NB4 (cell line): ENCODE results near the gene DERA.

Experiments
- DNase-seq: peaks from one replicate; pipeline ENCODE4 v3.0.0; 2010; ENCODE audit warnings: low read depth
- H3K4me3 ChIP-seq: one replicate; pipeline ENCODE4 v1.5.1; 2011; ENCODE audit warnings: mild to moderate bottlenecking, low read depth, low read length, moderate library complexity
- MAX ChIP-seq: IDR thresholded peaks from 2 replicates; pipeline ENCODE4 v1.6.1; 2011; ENCODE audit warnings: low read depth, low read length
- MYC ChIP-seq: IDR thresholded peaks from 2 replicates; pipeline ENCODE4 v1.6.1; 2011; ENCODE audit warnings: low read depth, low read length
- POLR2A ChIP-seq: IDR thresholded peaks from 2 replicates; pipeline ENCODE4 v1.6.1; 2011; ENCODE audit warnings: mild to moderate bottlenecking; ENCODE audit not compliant: insufficient read length; ENCODE audit errors: extremely low read depth
- TF ChIP-seq, protein P1 (sequence below): IDR thresholded peaks from one replicate; pipeline ENCODE4 v1.5.1; 2012; ENCODE audit warnings: low read depth, low read length

The DERA gene

GRCh38 chr12:16021026-16021425, 109.9 kb downstream of the DERA start:
- H3K4me3 ChIP-seq = no peak overlapping the region
- DNase-seq = no peak
- TF ChIP-seq, protein P1, sequence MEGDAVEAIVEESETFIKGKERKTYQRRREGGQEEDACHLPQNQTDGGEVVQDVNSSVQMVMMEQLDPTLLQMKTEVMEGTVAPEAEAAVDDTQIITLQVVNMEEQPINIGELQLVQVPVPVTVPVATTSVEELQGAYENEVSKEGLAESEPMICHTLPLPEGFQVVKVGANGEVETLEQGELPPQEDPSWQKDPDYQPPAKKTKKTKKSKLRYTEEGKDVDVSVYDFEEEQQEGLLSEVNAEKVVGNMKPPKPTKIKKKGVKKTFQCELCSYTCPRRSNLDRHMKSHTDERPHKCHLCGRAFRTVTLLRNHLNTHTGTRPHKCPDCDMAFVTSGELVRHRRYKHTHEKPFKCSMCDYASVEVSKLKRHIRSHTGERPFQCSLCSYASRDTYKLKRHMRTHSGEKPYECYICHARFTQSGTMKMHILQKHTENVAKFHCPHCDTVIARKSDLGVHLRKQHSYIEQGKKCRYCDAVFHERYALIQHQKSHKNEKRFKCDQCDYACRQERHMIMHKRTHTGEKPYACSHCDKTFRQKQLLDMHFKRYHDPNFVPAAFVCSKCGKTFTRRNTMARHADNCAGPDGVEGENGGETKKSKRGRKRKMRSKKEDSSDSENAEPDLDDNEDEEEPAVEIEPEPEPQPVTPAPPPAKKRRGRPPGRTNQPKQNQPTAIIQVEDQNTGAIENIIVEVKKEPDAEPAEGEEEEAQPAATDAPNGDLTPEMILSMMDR = no peak
- TF ChIP-seq MYC (no peak), MAX (no peak), POLR2A (no peak)

GRCh38 chr12:16021676-16022075, 110.5 kb downstream of the DERA start:
- no peak overlapping the region for H3K4me3 ChIP-seq
- TF ChIP-seq MAX (no peak), POLR2A (no peak), MYC (no peak)
- TF ChIP-seq, protein P1 = no peak
- DNase-seq = no peak

DNA sequence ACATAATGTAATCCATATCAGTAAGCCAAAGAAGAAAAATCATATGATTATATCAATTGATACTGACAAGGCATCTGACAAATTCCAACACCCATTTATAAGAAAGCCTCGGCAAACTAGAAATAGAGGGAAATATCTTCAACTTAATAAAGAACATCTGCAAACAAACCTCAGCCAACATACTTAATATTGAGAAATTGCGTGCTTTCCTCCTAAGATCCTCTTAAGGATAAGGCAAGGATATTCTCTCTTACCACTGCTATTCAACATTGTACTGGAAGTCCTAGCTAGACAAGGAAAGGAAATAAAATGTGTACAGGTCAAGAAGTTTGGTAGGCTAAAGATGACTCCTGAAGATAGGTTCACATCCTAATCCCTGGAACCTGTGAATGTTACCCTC, 115.9 kb downstream of the DERA start:
- no peak overlapping the region for H3K4me3 ChIP-seq
- DNase-seq = no peak
- TF ChIP-seq POLR2A = no peak
- no peak for TF ChIP-seq MAX
- TF ChIP-seq, protein P1 = no peak
- TF ChIP-seq MYC = no peak

DNA sequence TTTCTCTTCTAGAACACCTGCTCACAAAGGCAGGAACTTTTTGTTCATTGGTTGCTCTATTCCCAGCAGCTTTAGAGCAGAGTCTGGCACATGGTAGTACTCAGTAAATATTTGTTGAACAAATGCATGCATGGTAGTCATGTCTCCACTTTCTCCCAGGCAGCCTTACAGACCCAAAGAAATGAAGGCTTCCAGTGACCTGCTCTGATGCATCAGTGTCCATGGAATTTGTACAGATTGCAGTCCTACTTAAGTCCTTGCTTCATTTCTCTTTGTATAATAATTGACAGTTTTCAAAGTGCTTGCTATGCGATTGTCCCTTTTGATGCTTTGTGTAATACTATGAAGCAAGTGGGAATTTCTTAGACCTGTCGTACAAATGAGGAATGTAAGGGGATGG, 119.6 kb downstream of the DERA start:
- no peak for DNase-seq
- TF ChIP-seq MAX (no peak), POLR2A (no peak), MYC (no peak)
- TF ChIP-seq, protein P1 = no peak
- H3K4me3 ChIP-seq = no peak overlapping the region

GRCh38 chr12:16034136-16034817, 123.1 kb downstream of the DERA start:
- no peak for TF ChIP-seq MYC
- TF ChIP-seq, protein P1 = no peak
- TF ChIP-seq POLR2A = no peak
- TF ChIP-seq MAX = no peak
- H3K4me3 ChIP-seq = no peak overlapping the region
- no peak for DNase-seq

GRCh38 chr12:16036073-16036472, 124.9 kb downstream of the DERA start:
- DNase-seq = no peak
- TF ChIP-seq MYC (no peak), MAX (no peak), POLR2A (no peak)
- TF ChIP-seq, protein P1 = no peak
- no peak overlapping the region for H3K4me3 ChIP-seq
